Measurements from ENCODE around the gene PPIP5K1.
A peak's percentile ranks its signal among the peaks of the same experiment; 100 is the strongest.
"Not testable (repeated sequence)": the region's sequence is repeated elsewhere in the genome, so short reads cannot be mapped to it uniquely, and the experiment has no call there.

The PPIP5K1 gene

GRCh38 chr15:43541785-43542184, 48.2 kb downstream of the PPIP5K1 start:
- H3K9me3 ChIP-seq (ENCODE audit: low read depth, low read length), result no peaks in the 10 kb centered on the region
- H3K36me3 ChIP-seq (ENCODE audit: insufficient read depth, low read length), result no peaks in the 10 kb centered on the region
- no peak overlapping the region for H3K4me3 ChIP-seq
- TF ChIP-seq POLR2AphosphoS5 (IDR thresholded peaks at IDR 0.05; ENCODE audit: borderline replicate concordance, low read depth, low read length) (no peak), FOXP2 (optimal IDR thresholded peaks at IDR 0.05; ENCODE audit: control extremely low read depth, extremely low read length, insufficient read depth) (no peak), EZH2 (IDR thresholded peaks at IDR 0.05) (no peak)
- H3K9ac ChIP-seq (ENCODE audit: insufficient read length), result no peak overlapping the region
- DNase-seq (ENCODE audit: low read depth, low spot score), result no peak
- H3K27ac ChIP-seq, result no peak overlapping the region

GRCh38 chr15:43538091-43538490, 51.9 kb downstream of the PPIP5K1 start:
- no peak overlapping the region for H3K27ac ChIP-seq
- no peaks in the 10 kb centered on the region for H3K36me3 ChIP-seq (ENCODE audit: insufficient read depth, low read length)
- no peaks in the 10 kb centered on the region for H3K9me3 ChIP-seq (ENCODE audit: low read depth, low read length)
- TF ChIP-seq FOXP2 (optimal IDR thresholded peaks at IDR 0.05; ENCODE audit: control extremely low read depth, extremely low read length, insufficient read depth) (no peak), POLR2AphosphoS5 (IDR thresholded peaks at IDR 0.05; ENCODE audit: borderline replicate concordance, low read depth, low read length) (no peak), EZH2 (IDR thresholded peaks at IDR 0.05) (no peak)
- DNase-seq (ENCODE audit: low read depth, low spot score), result no peak
- H3K9ac ChIP-seq (ENCODE audit: insufficient read length), result no peak overlapping the region
- H3K4me3 ChIP-seq, result no peak overlapping the region

- H3K4me3 ChIP-seq, result no peak overlapping the region
- H3K36me3 ChIP-seq (ENCODE audit: insufficient read depth, low read length), result no peaks in the 10 kb centered on the region
- TF ChIP-seq POLR2AphosphoS5 (IDR thresholded peaks at IDR 0.05; ENCODE audit: borderline replicate concordance, low read depth, low read length) (no peak), EZH2 (IDR thresholded peaks at IDR 0.05) (no peak), FOXP2 (optimal IDR thresholded peaks at IDR 0.05; ENCODE audit: control extremely low read depth, extremely low read length, insufficient read depth) (no peak)
- no peak overlapping the region for H3K9ac ChIP-seq (ENCODE audit: insufficient read length)
- no peak for DNase-seq (ENCODE audit: low read depth, low spot score)
- H3K27ac ChIP-seq, result no peak overlapping the region
- no peaks in the 10 kb centered on the region for H3K9me3 ChIP-seq (ENCODE audit: low read depth, low read length)
These were observed 55.1 kb downstream of the PPIP5K1 start for GRCh38 chr15:43534897-43535296.

- H3K9me3 ChIP-seq (ENCODE audit: low read depth, low read length); H3K27ac ChIP-seq; DNase-seq (ENCODE audit: low read depth, low spot score); H3K4me3 ChIP-seq; H3K36me3 ChIP-seq (ENCODE audit: insufficient read depth, low read length); H3K9ac ChIP-seq (ENCODE audit: insufficient read length): not testable (repeated sequence)
These were observed 57.2 kb downstream of the PPIP5K1 start for GRCh38 chr15:43532826-43533225.

GRCh38 chr15:43531018-43531670, 58.9 kb downstream of the PPIP5K1 start:
- Histone ChIP-seq H3K9me3 (ENCODE audit: low read depth, low read length) (no peaks in the 10 kb centered on the region), H3K36me3 (ENCODE audit: insufficient read depth, low read length) (peaks cover 7% of the 10 kb centered on the region; the same call in 1 of the 2 replicates), H3K27ac (peak overlapping the region; percentile 68), H3K9ac (ENCODE audit: insufficient read length) (no peak overlapping the region), H3K4me3 (no peak overlapping the region)
- TF ChIP-seq POLR2AphosphoS5 (IDR thresholded peaks at IDR 0.05; ENCODE audit: borderline replicate concordance, low read depth, low read length) (no peak), EZH2 (IDR thresholded peaks at IDR 0.05) (no peak), FOXP2 (optimal IDR thresholded peaks at IDR 0.05; ENCODE audit: control extremely low read depth, extremely low read length, insufficient read depth) (no peak)
- no peak for DNase-seq (ENCODE audit: low read depth, low spot score)

GRCh38 chr15:43529587-43530345, 60.2 kb downstream of the PPIP5K1 start:
- TF ChIP-seq POLR2AphosphoS5 (IDR thresholded peaks at IDR 0.05; ENCODE audit: borderline replicate concordance, low read depth, low read length), result no peak
- no peak for TF ChIP-seq FOXP2 (optimal IDR thresholded peaks at IDR 0.05; ENCODE audit: control extremely low read depth, extremely low read length, insufficient read depth)
- TF ChIP-seq EZH2 (IDR thresholded peaks at IDR 0.05), result no peak
- Histone ChIP-seq H3K27ac (no peak overlapping the region), H3K36me3 (ENCODE audit: insufficient read depth, low read length) (peaks cover 21% of the 10 kb centered on the region), H3K9me3 (ENCODE audit: low read depth, low read length) (no peaks in the 10 kb centered on the region), H3K4me3 (no peak overlapping the region), H3K9ac (ENCODE audit: insufficient read length) (no peak overlapping the region)
- no peak for DNase-seq (ENCODE audit: low read depth, low spot score)

- TF ChIP-seq POLR2AphosphoS5 (IDR thresholded peaks at IDR 0.05; ENCODE audit: borderline replicate concordance, low read depth, low read length), result peak; percentile 5; the same call in 1 of the 2 replicates
- no peak for TF ChIP-seq EZH2 (IDR thresholded peaks at IDR 0.05)
- no peak for TF ChIP-seq FOXP2 (optimal IDR thresholded peaks at IDR 0.05; ENCODE audit: control extremely low read depth, extremely low read length, insufficient read depth)
- DNase-seq (ENCODE audit: low read depth, low spot score), result no peak
- no peak overlapping the region for H3K27ac ChIP-seq
- no peak overlapping the region for H3K4me3 ChIP-seq
- peaks cover 27% of the 10 kb centered on the region for H3K36me3 ChIP-seq (ENCODE audit: insufficient read depth, low read length)
- H3K9me3 ChIP-seq (ENCODE audit: low read depth, low read length), result no peaks in the 10 kb centered on the region
- H3K9ac ChIP-seq (ENCODE audit: insufficient read length), result no peak overlapping the region
These were observed 60.9 kb downstream of the PPIP5K1 start for GRCh38 chr15:43529141-43529540.

- Histone ChIP-seq H3K4me3 (no peak overlapping the region), H3K9ac (ENCODE audit: insufficient read length) (no peak overlapping the region), H3K36me3 (ENCODE audit: insufficient read depth, low read length) (peaks cover 33% of the 10 kb centered on the region), H3K9me3 (ENCODE audit: low read depth, low read length) (no peaks in the 10 kb centered on the region), H3K27ac (no peak overlapping the region)
- no peak for TF ChIP-seq EZH2 (IDR thresholded peaks at IDR 0.05)
- no peak for DNase-seq (ENCODE audit: low read depth, low spot score)
These were observed 61.4 kb downstream of the PPIP5K1 start for GRCh38 chr15:43528542-43529007.
